Activated CD8-positive, alpha-beta T cell treated with anti-CD3 and anti-CD28 coated beads, Interleukin-2, amount 10 ng/mL, durations not matched to agents 7 days and 5 days (primary cell): ENCODE measurements around the gene FGF12. TPM values are rescaled to one million over a fixed set of nuclear protein-coding genes. Genes with fewer than 3 reads are reported as not detected.

Experiments used
- ATAC-seq: fragments of 150-1000 bp; cut with Tn5 transposase; one replicate; pipeline ENCODE4 v1.10.0; 2021; ENCODE audit warnings: moderate library complexity
- CTCF ChIA-PET: fragments of 350-600 bp; sonication (Branson Sonifier 250); formaldehyde crosslinking; loops from one replicate; lab custom pipeline; 2021; ENCODE audit warnings: antibody characterized with exemption; lab: Charles Lee
- POLR2A ChIA-PET: fragments of 350-600 bp; sonication (Branson Sonifier 250); formaldehyde crosslinking; loops from one replicate; lab custom pipeline; 2021; ENCODE audit warnings: antibody characterized with exemption; lab: Charles Lee
- DNase-seq: peaks from one replicate; pipeline ENCODE4 v3.0.0-alpha.2; 2020
- H3K27ac Mint-ChIP-seq: one replicate; pipeline ENCODE4 v1.8.0; 2021; ENCODE audit warnings: mild to moderate bottlenecking, mixed read lengths
- H3K27me3 Mint-ChIP-seq: one replicate; pipeline ENCODE4 v1.8.0; 2021; ENCODE audit warnings: low read depth, mixed read lengths
- H3K36me3 Mint-ChIP-seq: one replicate; pipeline ENCODE4 v1.8.0; 2021; ENCODE audit warnings: low read depth, mixed read lengths
- H3K4me1 Mint-ChIP-seq: one replicate; pipeline ENCODE4 v1.8.0; 2021; ENCODE audit warnings: low read depth, mixed read lengths
- H3K4me3 Mint-ChIP-seq: one replicate; pipeline ENCODE4 v1.8.0; 2021; ENCODE audit warnings: mild to moderate bottlenecking, mixed read lengths
- H3K9me3 Mint-ChIP-seq: one replicate; pipeline ENCODE4 v1.8.0; 2022; ENCODE audit warnings: mixed read lengths; ENCODE audit not compliant: insufficient read depth
- total RNA-seq, 2 experiments: library from RNA; stranded (reverse); gene quantifications; one replicate each; pipeline ENCODE4 v1.2.3, GENCODE V29; 2021

Gene FGF12
- total RNA-seq, 2 experiments from 2014 or later: not detected

DNA sequence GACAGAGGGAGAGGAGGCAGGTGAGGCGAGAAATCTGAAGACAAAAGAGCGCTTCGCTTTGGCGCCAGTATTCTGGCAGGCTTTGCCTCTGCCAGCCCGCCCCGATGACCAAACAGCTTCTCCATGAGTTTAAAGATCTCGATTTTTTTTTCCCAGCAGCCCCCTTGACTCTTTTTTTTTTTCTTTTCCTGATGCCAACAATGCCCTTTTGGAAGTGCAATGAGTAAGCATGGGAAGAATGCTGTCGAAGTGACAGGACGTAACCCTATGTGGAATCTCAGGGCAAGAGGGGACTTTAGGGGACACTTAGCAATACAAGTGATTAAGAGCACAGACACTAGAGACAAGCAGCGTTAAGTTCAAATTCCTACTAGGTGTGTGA lies 211.7 kb downstream of the FGF12 start:
- ChIA-PET POLR2A (no interaction called here), CTCF (no interaction called here)
- H3K4me1 Mint-ChIP-seq: no peaks in the 10 kb centered on the region
- H3K36me3 Mint-ChIP-seq: peaks cover 2% of the 10 kb centered on the region
- ATAC-seq (no peak), DNase-seq (no peak)
- H3K4me3 Mint-ChIP-seq: no peak overlapping the region
- peaks cover 23% of the 10 kb centered on the region for H3K27me3 Mint-ChIP-seq
- peaks cover 7% of the 10 kb centered on the region for H3K9me3 Mint-ChIP-seq
- no peak overlapping the region for H3K27ac Mint-ChIP-seq

DNA sequence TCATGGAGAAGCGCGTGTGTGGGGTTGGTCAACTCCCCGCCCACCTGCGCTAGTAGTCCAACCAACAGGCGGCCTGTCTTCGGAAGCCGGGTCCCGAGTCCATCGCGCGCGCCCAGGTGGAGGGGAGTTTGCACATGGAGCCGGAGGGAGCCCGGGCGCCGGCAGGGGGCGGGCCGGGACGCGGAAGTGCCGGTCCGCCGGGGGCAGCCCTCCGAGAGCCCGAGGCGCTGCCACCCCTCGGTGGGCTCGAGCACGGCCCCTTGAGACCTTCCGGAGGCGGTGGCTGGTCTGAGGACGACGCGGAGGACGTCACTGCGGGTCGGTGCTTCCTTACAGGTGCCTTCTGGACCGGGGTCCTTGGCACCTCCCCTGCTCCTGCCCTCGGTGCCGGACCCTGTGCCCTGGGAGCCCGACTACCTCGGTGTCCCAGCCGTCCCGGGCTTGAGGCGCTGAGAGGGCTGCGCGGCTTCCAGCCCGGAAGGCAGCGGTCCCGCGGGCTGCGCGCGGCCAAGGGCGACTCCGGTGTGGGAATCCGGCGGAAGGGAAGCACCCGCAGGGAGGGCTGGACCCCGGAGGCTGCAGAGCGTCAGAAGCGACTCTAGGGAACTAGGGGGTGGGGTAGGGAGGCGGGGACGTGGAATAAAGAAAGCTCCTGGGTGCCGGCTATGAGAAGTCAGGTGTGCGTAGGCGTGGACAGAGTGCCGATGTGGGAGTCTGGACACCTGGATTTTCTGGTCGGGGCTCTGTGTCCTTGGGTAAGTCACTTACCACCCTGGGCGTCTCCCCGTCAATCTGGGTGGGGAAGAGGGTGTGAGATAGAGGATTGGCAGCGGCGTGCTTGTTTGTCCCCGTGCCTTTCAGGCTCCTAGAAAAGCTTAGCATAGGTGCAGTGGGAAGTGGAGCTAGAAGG lies 212.3 kb downstream of the FGF12 start:
- Mint-ChIP-seq H3K36me3 (peaks cover 2% of the 10 kb centered on the region), H3K4me3 (no peak overlapping the region), H3K4me1 (no peaks in the 10 kb centered on the region), H3K27me3 (peaks cover 23% of the 10 kb centered on the region), H3K9me3 (peaks cover 7% of the 10 kb centered on the region), H3K27ac (no peak overlapping the region)
- ATAC-seq: no peak
- DNase-seq: no peak
- ChIA-PET CTCF (no interaction called here), POLR2A (no interaction called here)

DNA sequence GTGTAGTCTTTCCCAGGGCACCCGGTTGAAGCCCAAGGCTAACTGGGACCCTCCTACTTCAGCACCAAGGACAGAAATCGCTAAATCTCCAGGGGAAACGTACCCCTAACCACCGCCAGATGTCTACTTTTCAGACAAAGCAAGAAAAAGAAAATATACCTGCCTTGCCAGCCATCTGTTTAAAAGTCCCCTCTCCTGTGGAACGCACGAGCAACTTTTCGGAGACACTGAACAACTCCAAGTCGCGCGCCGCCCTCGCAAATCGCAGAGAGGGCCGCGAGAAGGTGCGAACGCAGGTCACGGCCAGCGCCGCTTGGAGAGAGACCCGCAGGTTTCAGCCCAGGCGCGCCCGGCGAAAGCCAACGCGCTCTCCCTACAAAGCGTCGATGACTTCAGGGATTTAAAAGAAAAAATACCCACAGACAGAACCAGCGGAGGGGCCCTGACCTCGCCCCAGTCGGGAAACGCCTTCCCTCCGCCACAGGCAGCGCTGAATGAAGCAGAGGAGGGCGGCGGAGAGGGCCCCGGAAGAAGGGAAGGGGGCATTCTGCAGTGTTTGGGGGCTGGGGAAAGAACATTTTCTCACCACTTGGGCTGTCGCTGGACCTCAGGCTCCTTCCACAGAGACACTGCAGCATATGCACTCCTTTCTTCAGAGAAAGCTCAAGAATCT lies 213.1 kb downstream of the FGF12 start:
- ATAC-seq (no peak), DNase-seq (no peak)
- Mint-ChIP-seq H3K27me3 (peaks cover 23% of the 10 kb centered on the region), H3K9me3 (peaks cover 7% of the 10 kb centered on the region), H3K36me3 (peaks cover 2% of the 10 kb centered on the region), H3K4me1 (no peaks in the 10 kb centered on the region), H3K4me3 (no peak overlapping the region), H3K27ac (no peak overlapping the region)
- POLR2A ChIA-PET: no interaction called here
- CTCF ChIA-PET: no interaction called here

DNA sequence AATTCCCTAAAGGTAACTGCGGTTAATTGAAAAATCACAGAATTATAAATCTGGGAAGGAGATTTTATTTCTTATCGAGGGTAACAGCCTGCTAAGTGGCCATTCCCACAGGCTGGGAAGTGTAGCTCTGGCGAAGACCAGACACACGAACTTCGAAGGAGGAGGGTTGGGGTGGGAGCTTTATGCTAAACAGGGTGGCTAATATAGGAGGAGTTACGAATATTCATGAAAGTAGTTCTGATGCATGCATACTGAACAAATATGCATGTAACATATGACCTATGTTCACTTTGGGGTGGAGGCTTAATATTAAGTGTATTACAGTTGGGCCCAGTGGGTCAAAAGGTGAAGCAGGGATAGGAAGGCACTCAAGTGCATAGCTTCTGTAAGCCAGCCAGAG lies 221.6 kb downstream of the FGF12 start:
- Mint-ChIP-seq H3K27me3 (no peaks in the 10 kb centered on the region), H3K4me3 (no peak overlapping the region), H3K4me1 (no peaks in the 10 kb centered on the region), H3K27ac (no peak overlapping the region), H3K9me3 (no peaks in the 10 kb centered on the region), H3K36me3 (no peaks in the 10 kb centered on the region)
- POLR2A ChIA-PET: no interaction called here
- DNase-seq (no peak), ATAC-seq (no peak)
- CTCF ChIA-PET: interaction anchor here (0.7 kb wide), 1 partner anchor 61 kb away, joined by 3 read pairs; no protein-coding TSS in a partner anchor

DNA sequence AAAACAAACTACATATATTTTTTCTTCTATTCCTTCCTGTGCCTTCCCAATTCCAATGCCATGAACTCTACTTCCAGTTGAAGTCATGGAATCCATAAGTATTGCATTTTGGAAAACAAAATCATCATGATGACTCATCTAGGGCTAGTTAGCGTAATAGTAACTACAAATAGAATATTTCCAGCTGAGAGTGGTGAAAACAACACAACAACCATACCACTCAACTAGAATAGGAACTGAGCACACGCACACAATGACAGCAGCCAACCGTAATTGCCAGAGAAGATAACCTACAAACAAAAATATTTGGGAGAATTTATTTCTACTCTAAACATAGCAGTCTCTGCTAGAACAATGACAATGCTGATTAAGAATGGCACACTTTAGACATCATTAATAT lies 225.9 kb downstream of the FGF12 start:
- DNase-seq (no peak), ATAC-seq (no peak)
- Mint-ChIP-seq H3K4me1 (no peaks in the 10 kb centered on the region), H3K4me3 (no peak overlapping the region), H3K27ac (no peak overlapping the region), H3K36me3 (no peaks in the 10 kb centered on the region), H3K9me3 (no peaks in the 10 kb centered on the region), H3K27me3 (no peaks in the 10 kb centered on the region)
- CTCF ChIA-PET: no interaction called here
- POLR2A ChIA-PET: no interaction called here

DNA sequence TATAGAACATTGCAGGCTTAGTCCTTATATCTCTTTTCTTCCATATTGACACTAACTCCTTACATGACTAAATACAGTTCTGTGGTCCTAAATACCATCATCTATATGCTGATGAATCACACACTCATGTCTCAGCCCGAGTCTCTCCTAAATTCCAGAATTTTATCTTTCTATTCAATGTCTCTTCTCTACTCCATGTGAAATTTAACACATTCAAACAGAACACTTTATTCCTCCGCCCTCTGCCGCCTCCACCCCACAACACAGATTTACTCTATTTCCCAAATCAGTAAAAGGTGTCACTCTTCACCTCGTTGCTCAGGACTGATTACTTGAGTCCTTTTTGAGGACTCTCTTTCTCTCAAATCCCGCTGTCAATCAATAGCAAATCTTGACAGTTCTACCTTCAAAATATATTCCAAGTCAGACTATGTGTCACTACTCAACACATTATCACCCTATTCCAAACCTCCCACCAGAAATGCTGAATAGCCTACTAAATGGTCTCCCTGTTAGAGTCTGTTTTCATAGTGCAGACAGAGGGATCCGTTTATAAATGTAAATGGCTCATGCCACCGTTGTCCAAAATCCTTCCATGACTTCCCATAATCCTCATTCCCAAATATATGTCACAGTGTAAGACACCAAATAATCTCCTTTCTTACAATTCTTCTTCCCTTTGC lies 230.3 kb downstream of the FGF12 start:
- no peaks in the 10 kb centered on the region for H3K4me1 Mint-ChIP-seq
- ChIA-PET POLR2A (no interaction called here), CTCF (no interaction called here)
- DNase-seq (no peak), ATAC-seq (no peak)
- no peak overlapping the region for H3K4me3 Mint-ChIP-seq
- H3K9me3 Mint-ChIP-seq: no peaks in the 10 kb centered on the region
- no peak overlapping the region for H3K27ac Mint-ChIP-seq
- no peaks in the 10 kb centered on the region for H3K36me3 Mint-ChIP-seq
- H3K27me3 Mint-ChIP-seq: no peaks in the 10 kb centered on the region

DNA sequence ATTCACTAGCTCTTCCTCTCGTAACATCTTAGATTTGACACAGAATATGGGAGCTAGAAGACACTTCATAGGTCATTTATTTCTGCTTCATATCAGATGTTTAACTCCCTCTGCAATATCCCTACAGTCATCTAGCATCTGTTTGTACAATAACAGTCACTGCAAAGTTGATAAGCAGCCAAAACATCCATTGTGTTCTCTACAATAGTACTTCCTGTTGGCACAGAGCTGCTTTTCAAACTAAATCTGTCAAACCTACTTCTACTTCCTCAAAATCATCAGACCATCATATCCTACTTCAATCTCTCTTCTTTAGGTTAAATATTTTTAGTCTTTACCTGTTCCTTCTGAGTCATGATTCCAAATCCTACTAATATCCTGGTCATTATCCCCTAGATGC lies 233.2 kb downstream of the FGF12 start:
- DNase-seq (no peak), ATAC-seq (no peak)
- no peaks in the 10 kb centered on the region for H3K9me3 Mint-ChIP-seq
- peaks cover 3% of the 10 kb centered on the region for H3K27me3 Mint-ChIP-seq
- ChIA-PET CTCF (no interaction called here), POLR2A (no interaction called here)
- no peaks in the 10 kb centered on the region for H3K36me3 Mint-ChIP-seq
- H3K4me1 Mint-ChIP-seq: no peaks in the 10 kb centered on the region
- no peak overlapping the region for H3K4me3 Mint-ChIP-seq
- H3K27ac Mint-ChIP-seq: no peak overlapping the region

DNA sequence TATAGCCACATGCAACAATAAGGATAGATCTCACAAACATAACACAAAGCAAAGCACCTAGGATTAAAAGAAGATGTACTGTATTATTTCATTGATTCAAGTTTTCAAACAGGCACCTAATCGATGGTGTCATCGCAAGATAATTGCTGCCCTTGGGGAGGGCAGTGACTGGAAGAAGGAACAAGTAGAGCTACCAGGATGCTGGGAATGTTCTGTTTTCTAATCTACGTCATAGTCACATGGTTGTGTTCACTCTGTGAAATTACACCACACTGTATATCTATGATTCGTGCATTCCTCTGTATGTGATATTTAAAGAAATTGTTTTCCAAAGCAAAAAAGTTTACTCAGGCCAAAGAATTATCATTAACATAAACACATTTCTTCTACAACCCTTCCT lies 236.6 kb downstream of the FGF12 start:
- H3K27me3 Mint-ChIP-seq: peaks cover 3% of the 10 kb centered on the region

DNA sequence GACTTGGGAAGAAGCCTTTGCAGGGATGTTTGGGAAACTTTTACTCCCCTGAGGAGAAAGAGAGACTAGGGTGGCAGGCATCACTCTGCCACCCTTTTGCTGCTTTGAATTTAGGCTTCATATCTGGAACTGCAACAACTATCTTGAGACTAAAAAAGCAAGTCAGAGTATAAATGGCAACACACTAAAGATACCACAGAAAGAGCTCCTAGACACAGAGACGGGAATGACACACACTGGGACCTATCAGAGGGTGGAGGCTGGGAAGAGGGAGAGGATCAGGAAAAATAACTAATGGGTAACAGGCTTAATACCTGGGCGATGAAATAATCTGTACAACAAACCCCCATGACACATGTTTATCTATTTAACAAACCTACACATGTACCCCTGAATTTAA lies 237.8 kb downstream of the FGF12 start:
- DNase-seq (no peak), ATAC-seq (no peak)
- no peak overlapping the region for H3K27ac Mint-ChIP-seq
- no peaks in the 10 kb centered on the region for H3K4me1 Mint-ChIP-seq
- ChIA-PET CTCF (no interaction called here), POLR2A (no interaction called here)
- H3K27me3 Mint-ChIP-seq: peaks cover 3% of the 10 kb centered on the region
- H3K9me3 Mint-ChIP-seq: no peaks in the 10 kb centered on the region
- H3K4me3 Mint-ChIP-seq: no peak overlapping the region
- H3K36me3 Mint-ChIP-seq: no peaks in the 10 kb centered on the region

More for the DNA sequence above, 236.6 kb downstream of the FGF12 start:
- CTCF ChIA-PET: no interaction called here
- ATAC-seq: no peak
- Mint-ChIP-seq H3K4me3 (no peak overlapping the region), H3K36me3 (no peaks in the 10 kb centered on the region), H3K9me3 (no peaks in the 10 kb centered on the region), H3K4me1 (no peaks in the 10 kb centered on the region), H3K27ac (no peak overlapping the region)
- POLR2A ChIA-PET: no interaction called here
- DNase-seq: no peak

DNA sequence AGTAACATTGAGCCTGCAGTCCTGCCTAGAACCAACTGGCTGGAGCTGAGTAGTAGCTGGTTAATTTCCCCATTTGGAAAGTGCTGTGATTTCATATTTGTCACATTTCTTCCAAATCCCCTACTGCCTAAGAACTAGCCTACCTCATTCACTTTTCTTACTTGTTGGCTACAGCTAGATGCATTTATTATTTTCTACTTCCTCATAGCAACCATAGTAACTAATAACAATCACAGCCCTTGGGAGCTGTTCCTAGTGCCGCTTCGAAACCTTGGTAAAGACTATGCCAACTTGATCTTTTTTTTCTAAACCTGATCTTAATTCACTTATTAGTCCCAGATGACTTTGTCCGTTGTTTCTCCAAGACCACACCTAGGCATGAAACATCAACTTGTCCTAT lies 240.3 kb downstream of the FGF12 start:
- Mint-ChIP-seq H3K36me3 (no peaks in the 10 kb centered on the region), H3K9me3 (no peaks in the 10 kb centered on the region), H3K4me1 (no peaks in the 10 kb centered on the region), H3K27me3 (peaks cover 3% of the 10 kb centered on the region), H3K4me3 (no peak overlapping the region), H3K27ac (no peak overlapping the region)
- ChIA-PET POLR2A (no interaction called here), CTCF (interaction anchor here (0.6 kb wide), 1 partner anchor 450 kb away, joined by 3 read pairs; no protein-coding TSS in a partner anchor)
- ATAC-seq (no peak), DNase-seq (no peak)

DNA sequence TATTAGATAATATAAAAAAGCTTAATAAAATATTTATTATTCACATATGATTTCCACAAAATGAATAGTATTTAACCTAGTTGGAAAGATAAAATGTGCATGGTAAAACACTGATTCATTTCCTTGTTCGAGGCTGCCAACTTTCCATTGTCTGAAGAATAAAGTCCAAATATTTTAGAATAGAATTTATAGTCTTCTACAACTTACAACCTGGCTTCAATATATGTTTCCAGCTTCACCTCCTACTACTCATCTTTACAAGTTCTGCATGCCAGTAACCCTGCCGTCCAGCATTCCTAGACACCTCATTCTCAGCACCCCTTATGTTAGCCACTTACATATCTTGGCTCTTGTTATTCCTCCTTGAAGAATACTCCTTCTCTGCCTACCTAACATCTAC lies 244.5 kb downstream of the FGF12 start:
- ChIA-PET CTCF (interaction anchor here (1.0 kb wide), 1 partner anchor 38 kb away, joined by 3 read pairs; no protein-coding TSS in a partner anchor), POLR2A (no interaction called here)
- Mint-ChIP-seq H3K4me1 (no peaks in the 10 kb centered on the region), H3K9me3 (no peaks in the 10 kb centered on the region), H3K36me3 (no peaks in the 10 kb centered on the region), H3K27me3 (no peaks in the 10 kb centered on the region), H3K4me3 (no peak overlapping the region), H3K27ac (no peak overlapping the region)
- DNase-seq: no peak
- ATAC-seq: no peak

DNA sequence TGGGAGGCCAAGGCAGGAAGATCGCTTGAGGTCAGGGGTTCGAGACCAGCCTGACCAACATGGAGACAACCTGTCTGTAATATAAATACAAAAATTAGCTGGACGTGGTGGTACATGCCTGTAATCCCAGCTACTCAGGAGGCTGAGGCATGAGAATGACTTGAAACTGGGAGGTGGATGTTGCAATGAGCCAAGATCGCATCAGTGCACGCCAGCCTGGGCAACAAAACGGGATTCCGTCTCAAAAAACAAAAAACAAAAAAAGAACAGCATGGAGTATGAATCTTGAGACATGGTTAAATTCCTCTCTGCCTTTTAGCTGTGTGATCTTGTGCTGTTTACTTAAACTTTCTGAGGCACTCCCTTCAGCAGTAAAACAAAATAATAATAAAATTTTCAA lies 244.9 kb downstream of the FGF12 start:
- H3K36me3 Mint-ChIP-seq: no peaks in the 10 kb centered on the region
- POLR2A ChIA-PET: no interaction called here
- DNase-seq (no peak), ATAC-seq (no peak)
- no peaks in the 10 kb centered on the region for H3K4me1 Mint-ChIP-seq
- CTCF ChIA-PET: interaction anchor here (1.0 kb wide), 1 partner anchor 38 kb away, joined by 3 read pairs; no protein-coding TSS in a partner anchor
- no peak overlapping the region for H3K27ac Mint-ChIP-seq
- H3K4me3 Mint-ChIP-seq: no peak overlapping the region
- H3K9me3 Mint-ChIP-seq: no peaks in the 10 kb centered on the region
- no peaks in the 10 kb centered on the region for H3K27me3 Mint-ChIP-seq
